ENCODE measurements around the gene CACNA1H. TPM values are rescaled to one million over a fixed set of nuclear protein-coding genes. Genes with fewer than 3 reads are reported as not detected.
"Not testable (repeated sequence)": the region's sequence is repeated elsewhere in the genome, so short reads cannot be mapped to it uniquely, and the experiment has no call there.

CACNA1H gene
- total RNA-seq, 1 experiment from 2014 or later = not detected

DNA sequence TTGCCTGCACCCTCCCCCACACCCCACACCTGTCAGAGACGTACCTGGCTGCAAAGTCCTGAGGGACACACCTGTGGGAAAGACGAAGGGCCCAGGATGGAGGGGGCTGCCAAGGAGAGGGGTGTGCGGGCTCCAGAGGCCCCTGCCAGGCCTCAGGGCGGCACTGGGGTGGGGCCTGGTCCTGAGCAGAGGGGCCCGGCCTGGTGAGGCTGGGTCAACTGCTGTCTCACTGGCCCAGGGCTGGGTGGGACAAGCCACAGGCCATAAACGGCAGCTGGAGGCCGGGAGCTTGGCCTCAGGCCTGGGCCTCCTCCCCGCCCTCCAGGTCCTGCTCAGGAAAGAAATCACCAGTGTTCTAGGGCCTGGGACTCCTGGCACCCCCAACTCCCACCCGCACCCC lies 71.7 kb downstream of the CACNA1H start:
- DNase-seq (ENCODE audit: low read depth) = no peak

GRCh38 chr16:1225051-1225451 lies 72.1 kb downstream of the CACNA1H start, which contains the start of gene TPSG1:
TPSG1 (minus strand) TSS chr16:1225268; CDS start chr16:1225252, 16 bp downstream.
- DNase-seq (ENCODE audit: low read depth) = no peak

GRCh38 chr16:1225728-1226311 lies 72.9 kb downstream of the CACNA1H start:
- DNase-seq (ENCODE audit: low read depth) = not testable (repeated sequence)

- DNase-seq (ENCODE audit: low read depth) = not testable (repeated sequence)
Measured at GRCh38 chr16:1226692-1227091, 73.8 kb downstream of the CACNA1H start.

DNA sequence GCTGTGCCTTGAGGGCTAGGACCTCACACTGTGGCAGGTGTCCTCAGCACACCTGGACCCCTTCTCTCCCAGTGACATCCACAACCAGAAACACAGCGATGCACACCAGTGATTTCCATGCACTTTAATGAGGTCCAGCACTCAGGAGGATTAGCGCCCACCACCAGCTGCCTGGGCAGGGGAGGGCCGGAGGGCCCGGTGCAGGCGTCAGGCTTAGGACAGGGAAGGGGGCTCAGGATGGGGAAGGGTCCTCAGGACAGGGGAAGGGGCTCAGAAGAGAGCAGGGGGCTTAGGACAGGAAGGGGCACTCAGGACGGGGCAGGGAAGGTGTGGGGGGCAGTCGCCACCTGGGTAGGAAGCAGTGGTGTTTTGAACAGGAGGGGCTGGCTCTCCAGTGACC lies 75.3 kb downstream of the CACNA1H start:
- DNase-seq (ENCODE audit: low read depth) = not testable (repeated sequence)

DNA sequence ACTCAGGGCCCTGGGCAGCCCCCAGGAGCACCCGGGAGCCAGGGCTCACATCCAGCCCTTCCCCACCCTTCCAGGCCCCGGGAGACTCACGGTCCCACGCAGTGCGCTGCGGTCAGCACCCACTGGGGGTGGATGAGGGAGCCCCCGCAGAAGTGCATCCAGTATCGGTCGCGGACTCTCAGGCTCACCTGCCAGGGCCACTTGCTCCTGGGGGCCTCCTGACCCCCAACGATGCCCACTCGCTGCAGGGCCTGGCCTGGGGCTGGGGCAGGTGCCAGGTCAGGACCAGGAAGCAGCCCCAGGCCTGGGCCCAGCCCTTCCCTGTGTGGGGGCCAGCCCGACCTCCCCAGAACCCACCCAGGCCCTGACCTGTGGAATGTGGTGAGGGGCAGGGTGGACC lies 76.6 kb downstream of the CACNA1H start:
- not testable (repeated sequence) for DNase-seq (ENCODE audit: low read depth)

DNA sequence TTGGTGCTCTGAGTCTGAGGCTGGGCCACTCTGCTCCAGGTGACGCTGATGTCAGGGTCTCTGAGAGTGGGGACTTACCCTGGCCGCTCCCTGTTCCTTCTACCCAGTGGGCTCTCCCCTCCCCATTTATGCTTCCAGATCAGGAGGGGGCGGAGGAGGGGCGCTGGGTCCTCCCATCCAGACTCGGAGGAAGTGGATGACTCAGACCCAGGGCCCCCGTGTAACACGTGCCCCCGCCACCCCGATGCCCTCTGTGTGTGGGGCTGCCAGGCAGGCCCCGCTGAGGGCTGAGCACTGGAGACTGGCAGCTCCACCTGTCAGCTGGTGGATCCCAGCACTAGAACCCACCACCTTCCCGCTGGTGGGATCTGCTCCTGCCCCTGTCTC lies 77.2 kb downstream of the CACNA1H start, which contains the start of gene TPSB2:
Gene TPSB2, minus strand, starts transcription at position 101 of the 387 bp plus-strand sequence. CDS start 233 bp downstream, outside the sequence.
- not testable (repeated sequence) for DNase-seq (ENCODE audit: low read depth)

DNA sequence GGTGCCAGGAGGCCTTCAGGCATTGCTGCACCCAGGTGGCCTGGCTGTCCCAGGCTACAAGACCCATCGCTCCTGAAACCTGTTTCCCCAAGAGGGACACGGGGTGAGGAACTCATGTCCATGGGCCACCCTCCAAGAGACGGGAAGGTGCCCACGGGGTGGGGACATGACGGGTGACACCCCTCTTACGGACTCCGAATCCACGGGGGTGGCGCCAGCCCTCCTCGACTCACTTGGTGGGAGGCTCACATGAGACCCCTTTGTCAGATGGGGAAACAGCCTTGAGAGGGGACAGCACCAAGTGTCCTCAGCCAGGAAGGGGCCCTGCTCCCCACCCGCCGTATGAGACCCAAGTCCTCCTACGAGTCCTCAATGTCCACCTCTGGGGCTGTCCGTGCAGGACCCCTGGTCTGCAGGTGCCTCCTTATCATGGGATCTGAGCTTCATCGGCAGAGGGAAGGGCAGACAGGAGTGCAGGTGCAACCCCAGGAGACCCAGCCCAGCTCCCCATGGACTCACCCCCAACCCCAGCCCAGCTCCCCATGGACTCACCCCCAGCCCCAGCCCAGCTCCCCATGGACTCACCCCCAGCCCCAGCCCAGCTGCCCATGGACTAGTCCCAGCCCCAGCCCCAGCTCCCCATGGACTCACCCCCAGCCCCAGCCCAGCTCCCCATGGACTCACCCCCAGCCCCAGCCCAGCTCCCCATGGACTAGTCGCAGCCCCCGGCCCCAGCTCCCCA lies 77.7 kb downstream of the CACNA1H start:
- DNase-seq (ENCODE audit: low read depth) = not testable (repeated sequence)

- not testable (repeated sequence) for DNase-seq (ENCODE audit: low read depth)
Measured at GRCh38 chr16:1231301-1231700, 78.4 kb downstream of the CACNA1H start.

DNA sequence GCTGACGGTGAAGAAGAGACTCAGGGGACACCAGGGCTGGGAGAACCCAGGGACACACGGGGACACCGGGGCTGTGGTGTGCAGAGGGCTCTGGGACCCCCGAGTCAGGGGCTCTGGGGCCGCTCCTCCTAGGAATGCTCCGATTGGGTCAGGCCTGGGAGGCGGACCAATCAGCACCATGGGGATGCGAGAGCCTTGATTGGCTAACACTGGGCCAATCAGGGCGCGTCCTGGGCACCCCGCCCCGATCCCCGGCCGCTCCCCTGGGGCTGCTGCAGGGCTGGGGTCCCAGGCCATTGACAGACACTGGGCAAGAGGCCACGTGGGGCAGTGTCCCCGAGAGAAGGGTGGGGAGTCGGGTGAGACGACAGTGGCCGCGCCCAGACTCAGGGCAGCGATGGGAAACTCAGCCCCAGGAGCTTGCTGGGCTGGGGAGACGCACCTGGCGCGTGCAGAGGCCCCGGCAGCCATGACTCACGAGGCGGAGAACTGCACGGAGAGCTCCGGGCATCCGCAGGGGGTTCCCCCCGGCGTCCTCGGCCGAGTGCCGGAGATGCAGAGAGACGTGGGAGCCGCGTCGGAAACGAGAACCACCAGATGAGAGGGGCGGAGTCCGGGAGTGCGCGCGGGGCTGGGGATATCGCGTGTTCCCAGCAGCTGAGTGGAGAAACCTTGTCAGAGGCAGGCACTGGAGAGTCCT lies 79.3 kb downstream of the CACNA1H start:
- not testable (repeated sequence) for DNase-seq (ENCODE audit: low read depth)

DNA sequence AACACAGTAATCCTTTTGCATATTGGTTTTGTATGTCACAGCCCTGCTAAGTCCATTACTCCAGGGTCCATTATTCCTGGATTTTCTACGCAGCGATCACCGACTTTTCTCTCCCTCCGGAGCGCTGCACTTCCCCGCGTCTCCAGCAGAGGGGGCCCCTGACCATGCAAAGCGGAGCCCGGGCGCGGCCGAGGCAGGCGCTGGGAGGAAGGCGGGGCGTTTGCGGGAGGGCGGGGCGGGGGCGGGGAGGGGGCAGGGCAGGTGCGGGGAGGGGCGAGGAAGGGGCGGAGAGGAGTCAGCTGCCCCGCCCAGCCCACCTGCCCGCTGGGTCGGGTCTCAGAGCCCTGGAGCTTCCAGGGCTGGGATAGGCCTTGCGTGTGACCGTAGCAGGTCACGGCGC lies 83.8 kb downstream of the CACNA1H start:
- not testable (repeated sequence) for DNase-seq (ENCODE audit: low read depth)

GRCh38 chr16:1237990-1238389 lies 85.1 kb downstream of the CACNA1H start:
- DNase-seq (ENCODE audit: low read depth) = no peak

- not testable (repeated sequence) for DNase-seq (ENCODE audit: low read depth)
Measured at GRCh38 chr16:1238909-1239308, 86.0 kb downstream of the CACNA1H start.

DNA sequence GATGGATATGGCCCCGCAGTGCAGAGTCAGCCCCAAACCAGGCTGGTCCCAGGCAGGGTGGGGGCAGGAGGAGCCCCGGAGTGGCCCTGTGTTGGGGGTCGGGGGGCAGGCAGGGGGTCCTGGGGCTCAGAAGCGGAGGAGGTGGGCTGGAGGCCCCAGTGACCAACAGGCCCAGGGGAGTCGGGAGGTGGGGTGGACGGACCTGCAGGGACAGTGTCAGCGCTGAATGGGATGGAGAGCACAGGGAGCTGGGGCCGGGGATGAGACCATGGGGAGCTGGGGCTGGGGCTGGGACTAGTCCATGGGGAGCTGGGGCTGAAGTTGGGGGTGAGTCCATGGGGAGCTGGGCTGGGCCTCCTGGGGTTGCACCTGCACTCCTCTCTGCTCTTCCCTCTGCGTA lies 86.7 kb downstream of the CACNA1H start:
- DNase-seq (ENCODE audit: low read depth) = not testable (repeated sequence)

DNA sequence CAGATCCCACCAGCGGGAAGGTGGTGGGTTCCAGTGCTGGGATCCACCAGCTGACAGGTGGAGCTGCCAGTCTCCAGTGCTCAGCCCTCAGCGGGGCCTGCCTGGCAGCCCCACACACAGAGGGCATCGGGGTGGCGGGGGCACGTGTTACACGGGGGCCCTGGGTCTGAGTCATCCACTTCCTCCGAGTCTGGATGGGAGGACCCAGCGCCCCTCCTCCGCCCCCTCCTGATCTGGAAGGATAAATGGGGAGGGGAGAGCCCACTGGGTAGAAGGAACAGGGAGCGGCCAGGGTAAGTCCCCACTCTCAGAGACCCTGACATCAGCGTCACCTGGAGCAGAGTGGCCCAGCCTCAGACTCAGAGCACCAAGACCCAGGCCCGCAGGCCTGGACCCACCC lies 87.5 kb downstream of the CACNA1H start, which contains the start of gene TPSAB1:
Gene TPSAB1, plus strand, starts transcription at position 270 of the 400 bp plus-strand sequence. CDS start 234 bp downstream, outside the sequence.
- not testable (repeated sequence) for DNase-seq (ENCODE audit: low read depth)

DNA sequence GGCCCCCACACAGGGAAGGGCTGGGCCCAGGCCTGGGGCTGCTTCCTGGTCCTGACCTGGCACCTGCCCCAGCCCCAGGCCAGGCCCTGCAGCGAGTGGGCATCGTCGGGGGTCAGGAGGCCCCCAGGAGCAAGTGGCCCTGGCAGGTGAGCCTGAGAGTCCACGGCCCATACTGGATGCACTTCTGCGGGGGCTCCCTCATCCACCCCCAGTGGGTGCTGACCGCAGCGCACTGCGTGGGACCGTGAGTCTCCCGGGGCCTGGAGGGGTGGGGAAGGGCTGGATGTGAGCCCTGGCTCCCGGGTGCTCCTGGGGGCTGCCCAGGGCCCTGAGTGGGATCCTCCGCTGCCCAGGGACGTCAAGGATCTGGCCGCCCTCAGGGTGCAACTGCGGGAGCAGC lies 88.2 kb downstream of the CACNA1H start:
- DNase-seq (ENCODE audit: low read depth) = not testable (repeated sequence)

GRCh38 chr16:1243363-1243762 lies 90.5 kb downstream of the CACNA1H start:
- DNase-seq (ENCODE audit: low read depth) = not testable (repeated sequence)

DNA sequence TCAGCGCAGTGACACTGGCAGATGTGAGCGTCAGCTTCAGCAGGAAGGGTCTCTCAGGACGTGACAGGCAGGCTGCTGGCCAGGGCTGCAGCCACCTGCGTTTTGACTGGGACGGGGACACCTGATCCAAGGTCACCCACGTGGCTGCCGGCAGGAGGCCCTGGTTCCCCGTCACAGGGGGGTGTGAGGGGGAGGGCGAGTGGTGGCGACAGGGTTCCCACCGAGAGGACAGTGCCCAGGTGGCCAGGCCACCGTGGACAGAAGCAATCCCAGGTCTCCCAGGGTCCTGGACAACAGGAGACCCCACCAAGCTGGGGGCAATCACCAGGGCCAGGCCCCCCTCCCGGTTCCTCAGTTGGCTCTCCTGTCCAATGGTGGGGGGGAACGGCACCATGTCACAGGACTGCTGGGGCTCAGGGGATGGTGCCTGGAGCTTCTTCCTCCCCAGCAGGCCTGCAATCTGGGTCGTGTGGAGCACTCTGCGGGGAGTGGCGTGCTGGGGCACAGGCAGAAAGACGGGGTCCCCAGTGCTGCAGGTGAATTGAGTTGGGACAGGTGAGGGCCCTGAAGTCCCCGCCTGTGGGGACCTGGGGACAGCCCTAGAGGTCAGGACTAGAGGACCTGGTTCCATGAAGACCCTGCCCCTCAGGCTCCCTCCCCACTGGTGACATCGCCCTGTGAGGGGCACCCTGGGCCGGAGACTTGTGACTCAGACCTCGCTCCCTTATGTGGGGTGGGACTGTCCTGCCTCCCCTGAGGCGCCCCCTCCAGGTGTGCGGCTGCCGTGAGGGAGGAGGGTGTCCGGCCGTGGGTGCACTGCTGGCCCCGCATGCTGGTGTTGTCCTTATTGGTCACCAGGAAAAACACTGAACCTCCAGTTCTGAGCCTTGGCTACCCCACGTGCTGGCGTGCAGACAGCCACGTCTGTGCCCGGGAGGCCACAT lies 91.3 kb downstream of the CACNA1H start:
- DNase-seq (ENCODE audit: low read depth) = not testable (repeated sequence)

DNA sequence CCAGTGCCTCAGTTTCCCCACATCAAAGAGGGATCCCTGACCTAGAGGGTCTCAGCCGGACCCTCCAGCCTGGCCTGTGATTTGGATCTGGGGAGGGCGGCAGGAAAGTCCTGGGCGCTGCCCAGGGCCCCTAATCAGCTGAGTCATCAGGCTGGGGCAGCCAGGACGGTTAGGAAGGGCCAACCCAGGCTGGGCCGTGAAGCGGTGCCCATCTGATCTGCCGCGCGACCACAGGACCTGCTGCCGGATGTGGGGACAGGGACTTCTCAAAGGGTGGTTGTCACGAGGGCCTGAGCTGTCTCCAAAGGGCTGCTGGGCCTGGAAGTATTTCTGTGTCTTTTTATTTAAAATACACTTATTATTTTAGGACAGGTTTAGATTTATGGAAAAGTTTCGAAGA lies 92.0 kb downstream of the CACNA1H start:
- DNase-seq (ENCODE audit: low read depth) = no peak

- no peak for DNase-seq (ENCODE audit: low read depth)
Measured at GRCh38 chr16:1245452-1246020, 92.6 kb downstream of the CACNA1H start.

Data from LHCN-M2 (cell line).